HepG2 (cell line): ENCODE data around the gene CCDC157. TPM values are rescaled to one million over a fixed set of nuclear protein-coding genes. Genes with fewer than 3 reads are reported as not detected.

Experiments used
- ARID5B ChIP-seq: IDR thresholded peaks from 2 replicates; pipeline ENCODE4 v1.4.0; 2020; ENCODE audit warnings: mild to moderate bottlenecking, missing genetic modification reagents
- FOXP4 ChIP-seq: sonication (generic); formaldehyde crosslinking; IDR thresholded peaks from 2 replicates; pipeline ENCODE4 v1.4.0; 2020; ENCODE audit warnings: missing genetic modification reagents
- HNF4A ChIP-seq: sonication (generic); formaldehyde crosslinking; IDR thresholded peaks from 2 replicates; pipeline ENCODE4 v1.4.0; 2020; ENCODE audit warnings: missing genetic modification reagents
- JUNB ChIP-seq: sonication (generic); formaldehyde crosslinking; IDR thresholded peaks from 2 replicates; pipeline ENCODE4 v1.8.0; 2022; ENCODE audit warnings: missing genetic modification reagents, mild to moderate bottlenecking, borderline replicate concordance
- MIXL1 ChIP-seq: IDR thresholded peaks from 2 replicates; pipeline ENCODE4 v1.6.1; 2016
- NKX3-1 ChIP-seq: sonication (generic); formaldehyde crosslinking; IDR thresholded peaks from 2 replicates; pipeline ENCODE4 v1.5.0; 2020; ENCODE audit warnings: missing genetic modification reagents
- NR2F1 ChIP-seq, 2 experiments: fragments of 450-650 bp in 1 of 2; formaldehyde crosslinking in 1 of 2; IDR thresholded peaks; 2 replicates each; pipeline versions ENCODE4 v1.5.0 to v1.6.1; 2016 to 2020; ENCODE audit warnings: mild to moderate bottlenecking in 1 of 2, missing compliant biosample characterization in 1 of 2, missing genetic modification reagents in 1 of 2, moderate library complexity in 1 of 2
- RXRB ChIP-seq: IDR thresholded peaks from 2 replicates; pipeline ENCODE4 v1.6.1; 2016; ENCODE audit warnings: borderline replicate concordance, missing genetic modification reagents, missing compliant biosample characterization
- ZFP36L1 ChIP-seq: sonication (generic); formaldehyde crosslinking; IDR thresholded peaks from 2 replicates; pipeline ENCODE4 v1.8.0; 2022; ENCODE audit warnings: mild to moderate bottlenecking, missing genetic modification reagents, moderate library complexity
- ZSCAN5A ChIP-seq: sonication (generic); formaldehyde crosslinking; IDR thresholded peaks from 2 replicates; pipeline ENCODE4 v1.8.0; 2022; ENCODE audit warnings: mild to moderate bottlenecking, missing genetic modification reagents, borderline replicate concordance
- polyA plus RNA-seq, 8 experiments: library from polyadenylated mRNA; depleted of rRNA in 3 of 8; stranded (reverse) in 7 of 8; unstranded in 1 of 8; fragments of >200 nt; fragmentation: Illumina TruSeq in 4 of 8; extraction: Trizol in 4 of 8; gene quantifications; 2 replicates each; pipeline versions ENCODE4 v1.2.1 to v1.2.3, GENCODE V29; 2011 to 2016; ENCODE audit warnings: low read depth in 4 of 8, missing spikeins in 1 of 8, mixed read lengths in 1 of 8; ENCODE audit not compliant: insufficient read depth in 1 of 8
- total RNA-seq, 5 experiments: library from RNA; depleted of rRNA; stranded (reverse); fragments of >200 nt; fragmentation: Illumina TruSeq; extraction: Trizol; gene quantifications; 2 replicates each; pipeline ENCODE4 v1.2.3, GENCODE V29; 2016; ENCODE audit warnings: low read depth in 1 of 5

CCDC157 gene
- total and polyA plus RNA-seq, 2 of the 13 experiments (the other 11 are each of a cell fraction or from before 2014, with no cell fraction given): 1.4 to 1.6 TPM

DNA sequence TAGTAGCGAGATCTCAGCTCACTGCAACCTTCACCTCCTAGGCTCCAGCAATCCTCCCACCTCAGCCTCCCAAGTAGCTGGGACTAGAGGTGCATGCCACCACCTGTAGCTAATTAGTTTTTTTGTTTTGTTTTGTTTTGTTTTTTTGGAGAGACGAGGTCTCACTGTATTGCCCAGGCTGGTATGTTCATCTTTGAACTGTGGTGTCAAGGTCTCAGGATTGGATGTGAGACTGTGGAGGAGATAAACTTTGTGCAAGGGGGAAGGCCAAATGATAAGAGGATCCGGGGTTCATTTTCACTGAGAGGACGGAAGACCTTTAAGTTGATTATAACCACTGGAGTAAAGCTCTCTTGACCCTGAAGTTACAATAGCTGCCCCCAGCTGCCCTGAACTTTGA, 48.9 kb downstream of the CCDC157 start (continued):
- TF ChIP-seq RXRB (peak; percentile 10; the same call in 1 of the 2 replicates), FOXP4 (CRISPR knock-in tag) (0 out of 2 replicates have a peak, but pooled peaks have one; percentile 16), NKX3-1 (CRISPR knock-in tag) (no peak), ZFP36L1 (no peak), ARID5B (CRISPR knock-in tag) (peak; percentile 44; the same call in 1 of the 2 replicates), HNF4A (CRISPR knock-in tag) (peak; percentile 79), NR2F1 (CRISPR knock-in tag; IDR thresholded peaks at IDR 0.05) (0 out of 4 replicates have a peak, but pooled peaks of 1 of the 2 experiments have one; percentile 23), MIXL1 (CRISPR knock-in tag) (0 out of 2 replicates have a peak, but pooled peaks have one; percentile 36), ZSCAN5A (CRISPR knock-in tag) (no peak), JUNB (CRISPR knock-in tag) (no peak)
